Keratinocyte (primary cell): ENCODE measurements around the gene CDYL2. TPM values are rescaled to one million over a fixed set of nuclear protein-coding genes. Genes with fewer than 3 reads are reported as not detected.

Experiments
- DNase-seq: peaks from one replicate; pipeline ENCODE4 v3.0.0-alpha.2; 2011; ENCODE audit warnings: low read depth, missing footprints, low spot score
- FAIRE-seq: peaks from 2 replicates; lab custom pipeline; 2011; peaks lifted over from hg19 to GRCh38; lab: Jason Lieb, UNC
- H2AFZ ChIP-seq: 2 replicates; pipeline ENCODE4 v1.6.0; 2012; ENCODE audit warnings: low read length, control low read depth, inconsistent platforms; ENCODE audit not compliant: control insufficient read depth
- H3K27ac ChIP-seq: 2 replicates; pipeline ENCODE4 v1.5.1; 2011; ENCODE audit warnings: low read length; ENCODE audit not compliant: control insufficient read depth, insufficient read depth
- H3K27me3 ChIP-seq: 3 replicates; pipeline ENCODE4 v1.6.0; 2011; ENCODE audit warnings: low read length; ENCODE audit not compliant: control insufficient read depth, insufficient read depth; ENCODE audit errors: extremely low read depth
- H3K36me3 ChIP-seq, 2 experiments: 2 replicates in 1 of 2; 3 replicates in 1 of 2; pipeline ENCODE4 v1.5.1; 2011; ENCODE audit warnings: low read length in 2 of 2, mild to moderate bottlenecking in 1 of 2; ENCODE audit not compliant: control insufficient read depth in 2 of 2, insufficient read depth in 2 of 2; ENCODE audit errors: extremely low read depth in 1 of 2
- H3K4me1 ChIP-seq: 3 replicates; pipeline ENCODE4 v1.5.1; 2011; ENCODE audit warnings: low read length; ENCODE audit not compliant: control insufficient read depth, insufficient read depth; ENCODE audit errors: extremely low read depth
- H3K4me2 ChIP-seq: 3 replicates; pipeline ENCODE4 v1.6.0; 2011; ENCODE audit warnings: low read depth, low read length; ENCODE audit not compliant: control insufficient read depth, insufficient read depth; ENCODE audit errors: extremely low read depth
- H3K4me3 ChIP-seq, 3 experiments: fragments of 200-600 bp in 1 of 3; sonication (generic) in 1 of 3; 2 replicates in 2 of 3; 3 replicates in 1 of 3; pipeline ENCODE4 v1.5.1; 2011 to 2016; ENCODE audit warnings: low read length in 3 of 3, mild to moderate bottlenecking in 3 of 3, control low read depth in 2 of 3, inconsistent platforms in 1 of 3, low read depth in 1 of 3, mixed read lengths in 1 of 3, mixed run types in 1 of 3, moderate library complexity in 1 of 3; ENCODE audit not compliant: control insufficient read depth in 2 of 3, insufficient read depth in 2 of 3; ENCODE audit errors: extremely low read depth in 1 of 3
- H3K79me2 ChIP-seq: 2 replicates; pipeline ENCODE4 v1.6.0; 2012; ENCODE audit warnings: low read length; ENCODE audit not compliant: control insufficient read depth, insufficient read depth
- H3K9ac ChIP-seq: 3 replicates; pipeline ENCODE4 v1.6.0; 2011; ENCODE audit warnings: low read length; ENCODE audit not compliant: control insufficient read depth, insufficient read depth; ENCODE audit errors: extremely low read depth
- H3K9me1 ChIP-seq: 3 replicates; pipeline ENCODE4 v1.6.0; 2011; ENCODE audit warnings: low read length; ENCODE audit not compliant: control insufficient read depth, insufficient read depth; ENCODE audit errors: extremely low read depth
- H3K9me3 ChIP-seq: 2 replicates; pipeline ENCODE4 v1.5.1; 2012; ENCODE audit warnings: low read depth, low read length; ENCODE audit not compliant: control insufficient read depth
- H4K20me1 ChIP-seq: 3 replicates; pipeline ENCODE4 v1.6.0; 2011; ENCODE audit warnings: low read length; ENCODE audit not compliant: control insufficient read depth, insufficient read depth; ENCODE audit errors: extremely low read depth
- CTCF ChIP-seq, 3 experiments: IDR thresholded peaks in 1 of 3; conservative IDR thresholded peaks in 1 of 3; optimal IDR thresholded peaks in 1 of 3; 2 replicates in 2 of 3; 3 replicates in 1 of 3; pipeline versions ENCODE3 to v1.5.1; 2011; ENCODE audit warnings: low read length in 3 of 3, mild to moderate bottlenecking in 3 of 3, moderate library complexity in 2 of 3, control low read depth in 1 of 3, inconsistent platforms in 1 of 3; ENCODE audit not compliant: insufficient read depth in 2 of 3; ENCODE audit errors: extremely low read depth in 1 of 3
- EZH2 ChIP-seq: IDR thresholded peaks from one replicate; pipeline ENCODE4 v1.6.1; 2012; ENCODE audit warnings: inconsistent platforms, mild to moderate bottlenecking, low read length, moderate library complexity
- dilution Hi-C: fragments of 300-500 bp; cut with MboI; formaldehyde crosslinking; loops from one replicate; pipeline ENCODE4 v1.7.0; 2020; ENCODE audit warnings: low sequenced_read_pairs; ENCODE audit not compliant: extremely low pct_ligation_motif_present
- polyA plus RNA-seq, 5 experiments: library from polyadenylated mRNA; depleted of rRNA in 3 of 5; stranded (reverse) in 3 of 5; stranded (forward) in 1 of 5; unstranded in 1 of 5; fragments of >200 nt; gene quantifications; 1 replicate in 1 of 5; 2 replicates in 3 of 5; 3 replicates in 1 of 5; pipeline versions ENCODE4 v1.2.1 to v1.2.3, GENCODE V29; 2011 to 2012; ENCODE audit warnings: missing spikeins in 2 of 5, low read depth in 1 of 5, low replicate concordance in 1 of 5

CDYL2 gene
- polyA plus RNA-seq, 1 donor (not counting 4 experiments of a cell fraction or from before 2014, with no cell fraction given), result 2.0 TPM

GRCh38 chr16:80851831-80852230 is 47.4 kb upstream of the CDYL2 start:
- Histone ChIP-seq H4K20me1 (no peaks in the 10 kb centered on the region), H3K79me2 (no peaks in the 10 kb centered on the region), H3K27me3 (no peaks in the 10 kb centered on the region), H3K27ac (no peak overlapping the region), H3K36me3 (no peaks in the 10 kb centered on the region), H3K4me2 (no peak overlapping the region), H3K4me3 (no peak overlapping the region), H3K9me1 (no peaks in the 10 kb centered on the region), H3K4me1 (no peaks in the 10 kb centered on the region), H3K9ac (no peak overlapping the region), H2AFZ (no peak overlapping the region), H3K9me3 (no peaks in the 10 kb centered on the region)
- dilution Hi-C loops, result no loop called here
- TF ChIP-seq EZH2 (no peak), CTCF (optimal IDR thresholded peaks at IDR 0.05 in 1 of 3, IDR thresholded peaks at IDR 0.05 in 1 of 3, conservative IDR thresholded peaks at IDR 0.05 in 1 of 3; ENCODE audit: extremely low read depth in 1 of 3, insufficient read depth in 2 of 3, low read length in 3 of 3) (no peak)
- no peak for DNase-seq
- no peak for FAIRE-seq

- H3K36me3 ChIP-seq, result no peaks in the 10 kb centered on the region
- no peaks in the 10 kb centered on the region for H3K9me3 ChIP-seq
- H3K79me2 ChIP-seq, result no peaks in the 10 kb centered on the region
- no peak overlapping the region for H2AFZ ChIP-seq
- DNase-seq (no peak), FAIRE-seq (no peak)
- H3K4me3 ChIP-seq, result no peak overlapping the region
- TF ChIP-seq CTCF (optimal IDR thresholded peaks at IDR 0.05 in 1 of 3, IDR thresholded peaks at IDR 0.05 in 1 of 3, conservative IDR thresholded peaks at IDR 0.05 in 1 of 3; ENCODE audit: extremely low read depth in 1 of 3, insufficient read depth in 2 of 3, low read length in 3 of 3), result no peak
- no peak for TF ChIP-seq EZH2
- H3K4me1 ChIP-seq, result no peaks in the 10 kb centered on the region
- H3K9me1 ChIP-seq, result no peaks in the 10 kb centered on the region
- dilution Hi-C loops, result no loop called here
- no peaks in the 10 kb centered on the region for H3K27me3 ChIP-seq
- H3K9ac ChIP-seq, result no peak overlapping the region
- H3K27ac ChIP-seq, result no peak overlapping the region
- H4K20me1 ChIP-seq, result no peaks in the 10 kb centered on the region
- no peak overlapping the region for H3K4me2 ChIP-seq
Observed at GRCh38 chr16:80850757-80851156, 46.4 kb upstream of the CDYL2 start.
